Measurements from ENCODE around the gene TEX52. TPM values are rescaled to one million over a fixed set of nuclear protein-coding genes. Genes with fewer than 3 reads are reported as not detected.
A peak's percentile ranks its signal among the peaks of the same experiment; 100 is the strongest.
"Not testable (repeated sequence)": the region's sequence is repeated elsewhere in the genome, so short reads cannot be mapped to it uniquely, and the experiment has no call there.

The TEX52 gene
- total RNA-seq, 1 donor from 2014 or later: not detected

GRCh38 chr12:2884810-2885209 lies 28.0 kb upstream of the TEX52 start:
- H3K4me1 Mint-ChIP-seq: peaks cover 39% of the 10 kb centered on the region
- H3K4me3 Mint-ChIP-seq: no peak overlapping the region
- H3K27ac Mint-ChIP-seq: peak overlapping the region; percentile 7
- no peaks in the 10 kb centered on the region for H3K27me3 Mint-ChIP-seq
- DNase-seq: no peak
- no peaks in the 10 kb centered on the region for H3K9me3 Mint-ChIP-seq
- intact Hi-C loops (cut with micrococcal nuclease): loop anchor here (1.0 to 2.0 kb wide), 2 partner anchors 59 to 156 kb away; no protein-coding TSS in a partner anchor
- H3K36me3 Mint-ChIP-seq (ENCODE audit: low read depth): peaks cover 38% of the 10 kb centered on the region

GRCh38 chr12:2879853-2880252 lies 23.0 kb upstream of the TEX52 start:
- no peaks in the 10 kb centered on the region for H3K9me3 Mint-ChIP-seq
- peak overlapping the region; percentile 87 for H3K4me3 Mint-ChIP-seq
- no peaks in the 10 kb centered on the region for H3K27me3 Mint-ChIP-seq
- peaks cover 50% of the 10 kb centered on the region for H3K4me1 Mint-ChIP-seq
- H3K36me3 Mint-ChIP-seq (ENCODE audit: low read depth): peaks cover 37% of the 10 kb centered on the region
- H3K27ac Mint-ChIP-seq: peak overlapping the region; percentile 78
- intact Hi-C loops (cut with micrococcal nuclease): loop anchor here (5.0 kb wide), 1 partner anchor 188 kb away; no protein-coding TSS in a partner anchor
- DNase-seq: peak; percentile 70

GRCh38 chr12:2877953-2878732 lies 21.3 kb upstream of the TEX52 start:
- Mint-ChIP-seq H3K9me3 (no peaks in the 10 kb centered on the region), H3K4me1 (peaks cover 49% of the 10 kb centered on the region), H3K4me3 (peak overlapping the region; percentile 87), H3K27me3 (no peaks in the 10 kb centered on the region), H3K27ac (peak overlapping the region; percentile 98), H3K36me3 (ENCODE audit: low read depth) (peaks cover 43% of the 10 kb centered on the region)
- intact Hi-C loops (cut with micrococcal nuclease): loop anchor here (1.0 to 5.0 kb wide), 2 partner anchors 12 to 186 kb away; partner anchors contain the start of gene TULP3
- DNase-seq: no peak

- intact Hi-C loops (cut with micrococcal nuclease): loop anchor here (1.0 to 5.0 kb wide), 2 partner anchors 13 to 185 kb away; partner anchors contain the start of gene TULP3
- peaks cover 47% of the 10 kb centered on the region for H3K36me3 Mint-ChIP-seq (ENCODE audit: low read depth)
- no peaks in the 10 kb centered on the region for H3K9me3 Mint-ChIP-seq
- peak; percentile 97 for DNase-seq
- H3K4me3 Mint-ChIP-seq: peak within 1 kb of the TSS; percentile 87
- peaks cover 44% of the 10 kb centered on the region for H3K4me1 Mint-ChIP-seq
- peak within 1 kb of the TSS; percentile 98 for H3K27ac Mint-ChIP-seq
- no peaks in the 10 kb centered on the region for H3K27me3 Mint-ChIP-seq
Measured at GRCh38 chr12:2877047-2877952, 20.5 kb upstream of the TEX52 start, which contains the start of the genes FOXM1 and RHNO1. FOXM1 (minus strand) TSS chr12:2877174; CDS start chr12:2874478, 2,696 bp downstream. RHNO1 (plus strand) TSS chr12:2877223; CDS start chr12:2885367, 8,144 bp downstream.

- DNase-seq: peak; percentile 78
- Mint-ChIP-seq H3K4me3 (peak overlapping the region; percentile 87), H3K27ac (peak overlapping the region; percentile 88), H3K4me1 (peaks cover 43% of the 10 kb centered on the region), H3K9me3 (no peaks in the 10 kb centered on the region), H3K36me3 (ENCODE audit: low read depth) (peaks cover 50% of the 10 kb centered on the region), H3K27me3 (no peaks in the 10 kb centered on the region)
- intact Hi-C loops (cut with micrococcal nuclease): loop anchor here (1.0 to 5.0 kb wide), 4 partner anchors 8 to 184 kb away; partner anchors contain the start of genes ITFG2 and TULP3
Measured at GRCh38 chr12:2876431-2877046, 19.7 kb upstream of the TEX52 start.

GRCh38 chr12:2868986-2869632 lies 12.3 kb upstream of the TEX52 start:
- not testable (repeated sequence) for H3K27me3 Mint-ChIP-seq, DNase-seq, H3K9me3 Mint-ChIP-seq, H3K4me3 Mint-ChIP-seq
- intact Hi-C loops (cut with micrococcal nuclease): loop anchor here (1.0 to 2.0 kb wide), 3 partner anchors 7 to 56 kb away; partner anchors contain the start of genes ITFG2 and TULP3
- H3K4me1 Mint-ChIP-seq: peaks cover 19% of the 10 kb centered on the region
- peaks cover 56% of the 10 kb centered on the region for H3K36me3 Mint-ChIP-seq (ENCODE audit: low read depth)
- H3K27ac Mint-ChIP-seq: peak overlapping the region; percentile 94

- H3K36me3 Mint-ChIP-seq (ENCODE audit: low read depth): peaks cover 66% of the 10 kb centered on the region
- intact Hi-C loops (cut with micrococcal nuclease): no loop called here
- H3K27me3 Mint-ChIP-seq: no peaks in the 10 kb centered on the region
- no peaks in the 10 kb centered on the region for H3K9me3 Mint-ChIP-seq
- no peak overlapping the region for H3K27ac Mint-ChIP-seq
- H3K4me3 Mint-ChIP-seq: no peak overlapping the region
- no peak for DNase-seq
- H3K4me1 Mint-ChIP-seq: peaks cover 13% of the 10 kb centered on the region
Measured at GRCh38 chr12:2864198-2864597, 7.4 kb upstream of the TEX52 start.

GRCh38 chr12:2863402-2863801 lies 6.6 kb upstream of the TEX52 start:
- H3K36me3 Mint-ChIP-seq (ENCODE audit: low read depth): peaks cover 66% of the 10 kb centered on the region
- H3K4me3 Mint-ChIP-seq; H3K9me3 Mint-ChIP-seq; intact Hi-C loops (cut with micrococcal nuclease); H3K27me3 Mint-ChIP-seq; DNase-seq; H3K27ac Mint-ChIP-seq; H3K4me1 Mint-ChIP-seq: not testable (repeated sequence)

- Mint-ChIP-seq H3K4me3 (no peak overlapping the region), H3K27ac (no peak overlapping the region), H3K27me3 (no peaks in the 10 kb centered on the region), H3K4me1 (peaks cover 4% of the 10 kb centered on the region), H3K36me3 (ENCODE audit: low read depth) (peaks cover 65% of the 10 kb centered on the region), H3K9me3 (no peaks in the 10 kb centered on the region)
- intact Hi-C loops (cut with micrococcal nuclease): no loop called here
- DNase-seq: no peak
Measured at GRCh38 chr12:2862876-2863275, 6.0 kb upstream of the TEX52 start.

GRCh38 chr12:2860170-2860569 lies 3.3 kb upstream of the TEX52 start:
- H3K27ac Mint-ChIP-seq: no peak overlapping the region
- H3K4me1 Mint-ChIP-seq: no peaks in the 10 kb centered on the region
- no peaks in the 10 kb centered on the region for H3K9me3 Mint-ChIP-seq
- H3K4me3 Mint-ChIP-seq: no peak overlapping the region
- DNase-seq: no peak
- peaks cover 50% of the 10 kb centered on the region for H3K36me3 Mint-ChIP-seq (ENCODE audit: low read depth)
- intact Hi-C loops (cut with micrococcal nuclease): no loop called here
- H3K27me3 Mint-ChIP-seq: no peaks in the 10 kb centered on the region

- no peaks in the 10 kb centered on the region for H3K4me1 Mint-ChIP-seq
- intact Hi-C loops (cut with micrococcal nuclease): no loop called here
Measured at GRCh38 chr12:2858944-2859421, 2.1 kb upstream of the TEX52 start.

GRCh38 chr12:2858334-2858733 lies 1.5 kb upstream of the TEX52 start:
- Mint-ChIP-seq H3K4me3 (no peak overlapping the region), H3K27ac (no peak overlapping the region), H3K27me3 (no peaks in the 10 kb centered on the region), H3K36me3 (ENCODE audit: low read depth) (peaks cover 39% of the 10 kb centered on the region), H3K4me1 (peaks cover 3% of the 10 kb centered on the region), H3K9me3 (no peaks in the 10 kb centered on the region)
- intact Hi-C loops (cut with micrococcal nuclease): no loop called here
- DNase-seq: no peak

More at GRCh38 chr12:2858944-2859421, 2.1 kb upstream of the TEX52 start:
- H3K9me3 Mint-ChIP-seq: no peaks in the 10 kb centered on the region
- DNase-seq: no peak
- no peak overlapping the region for H3K4me3 Mint-ChIP-seq
- H3K36me3 Mint-ChIP-seq (ENCODE audit: low read depth): peaks cover 40% of the 10 kb centered on the region
- no peak overlapping the region for H3K27ac Mint-ChIP-seq
- H3K27me3 Mint-ChIP-seq: no peaks in the 10 kb centered on the region

GRCh38 chr12:2857576-2857975 lies 737 bp upstream of the TEX52 start:
- Mint-ChIP-seq H3K27me3 (no peaks in the 10 kb centered on the region), H3K4me3 (no peak overlapping the region), H3K9me3 (no peaks in the 10 kb centered on the region), H3K4me1 (peaks cover 3% of the 10 kb centered on the region), H3K36me3 (ENCODE audit: low read depth) (peaks cover 33% of the 10 kb centered on the region), H3K27ac (no peak overlapping the region)
- no peak for DNase-seq
- intact Hi-C loops (cut with micrococcal nuclease): no loop called here
